ENCODE results near the gene BSN.

DNA sequence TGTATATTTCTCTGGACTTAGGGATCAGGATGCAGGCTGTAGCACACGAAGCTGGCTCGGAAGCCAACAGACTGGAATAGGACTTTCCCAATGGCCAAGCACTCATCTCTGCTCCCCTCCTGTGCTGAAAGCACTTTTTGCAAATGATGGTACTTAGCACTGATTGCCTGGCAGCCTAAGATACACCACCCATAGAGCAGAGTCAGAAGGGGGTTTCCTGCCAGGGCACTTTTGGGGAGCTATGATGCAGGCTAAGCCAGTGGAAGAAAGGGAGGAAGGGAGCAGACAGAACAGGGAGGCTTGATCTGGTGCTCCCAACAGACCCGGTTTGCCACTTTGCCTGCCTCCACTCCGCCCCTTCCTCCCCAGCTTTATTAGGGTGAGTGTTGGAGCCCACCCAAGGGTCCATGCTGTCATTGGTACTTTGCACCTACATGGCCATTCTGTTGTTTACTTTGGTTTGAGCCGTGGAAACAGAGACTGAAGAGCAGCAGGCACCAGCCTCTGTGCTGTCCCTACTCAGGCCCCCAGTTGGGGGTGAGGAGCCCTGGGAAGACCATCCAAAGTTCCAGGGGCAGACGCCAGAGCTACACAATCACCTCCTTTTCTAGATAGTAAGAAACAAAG lies 15.9 kb downstream of the BSN start:
- TF ChIP-seq, protein P1, sequence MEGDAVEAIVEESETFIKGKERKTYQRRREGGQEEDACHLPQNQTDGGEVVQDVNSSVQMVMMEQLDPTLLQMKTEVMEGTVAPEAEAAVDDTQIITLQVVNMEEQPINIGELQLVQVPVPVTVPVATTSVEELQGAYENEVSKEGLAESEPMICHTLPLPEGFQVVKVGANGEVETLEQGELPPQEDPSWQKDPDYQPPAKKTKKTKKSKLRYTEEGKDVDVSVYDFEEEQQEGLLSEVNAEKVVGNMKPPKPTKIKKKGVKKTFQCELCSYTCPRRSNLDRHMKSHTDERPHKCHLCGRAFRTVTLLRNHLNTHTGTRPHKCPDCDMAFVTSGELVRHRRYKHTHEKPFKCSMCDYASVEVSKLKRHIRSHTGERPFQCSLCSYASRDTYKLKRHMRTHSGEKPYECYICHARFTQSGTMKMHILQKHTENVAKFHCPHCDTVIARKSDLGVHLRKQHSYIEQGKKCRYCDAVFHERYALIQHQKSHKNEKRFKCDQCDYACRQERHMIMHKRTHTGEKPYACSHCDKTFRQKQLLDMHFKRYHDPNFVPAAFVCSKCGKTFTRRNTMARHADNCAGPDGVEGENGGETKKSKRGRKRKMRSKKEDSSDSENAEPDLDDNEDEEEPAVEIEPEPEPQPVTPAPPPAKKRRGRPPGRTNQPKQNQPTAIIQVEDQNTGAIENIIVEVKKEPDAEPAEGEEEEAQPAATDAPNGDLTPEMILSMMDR (IDR thresholded peaks at IDR 0.05): no peak
- TF ChIP-seq ZFX (IDR thresholded peaks at IDR 0.05; ENCODE audit: borderline replicate concordance): no peak

All from 22Rv1 (cell line).